KMS-11 (cell line): ENCODE data around the gene SPATA3.

Experiments
- H2AFZ ChIP-seq: fragments of 200-600 bp; sonication (generic); 2 replicates; pipeline ENCODE4 v1.6.1; 2016; ENCODE audit warnings: antibody characterized with exemption, mixed run types, low read depth
- H3K27ac ChIP-seq: fragments of 200-600 bp; sonication (generic); 2 replicates; pipeline ENCODE4 v1.6.1; 2016; ENCODE audit warnings: mild to moderate bottlenecking, mixed run types
- H3K27me3 ChIP-seq: fragments of 200-600 bp; sonication (generic); 2 replicates; pipeline ENCODE4 v1.6.1; 2017; ENCODE audit warnings: mild to moderate bottlenecking, low read depth, mixed run types, moderate library complexity; ENCODE audit not compliant: insufficient read depth
- H3K36me3 ChIP-seq: fragments of 200-600 bp; sonication (generic); 2 replicates; pipeline ENCODE4 v1.6.1; 2017; ENCODE audit warnings: mild to moderate bottlenecking, mixed run types; ENCODE audit not compliant: insufficient read depth
- H3K4me1 ChIP-seq: fragments of 200-600 bp; sonication (generic); 2 replicates; pipeline ENCODE4 v1.6.1; 2016; ENCODE audit warnings: mild to moderate bottlenecking, low read depth, mixed run types; ENCODE audit not compliant: poor library complexity, severe bottlenecking
- H3K4me2 ChIP-seq: fragments of 200-600 bp; sonication (generic); 2 replicates; pipeline ENCODE4 v1.7.0; 2016; ENCODE audit warnings: mild to moderate bottlenecking, mixed run types
- H3K4me3 ChIP-seq: fragments of 200-600 bp; sonication (generic); IDR thresholded peaks from 2 replicates; pipeline ENCODE4 v1.6.1; 2017; ENCODE audit warnings: low read depth, low read length, mixed read lengths; ENCODE audit not compliant: insufficient read depth
- H3K79me2 ChIP-seq: fragments of 200-600 bp; sonication (generic); 2 replicates; pipeline ENCODE4 v1.6.1; 2016; ENCODE audit warnings: low read depth, mixed run types; ENCODE audit not compliant: insufficient read depth
- H3K9ac ChIP-seq: fragments of 200-600 bp; sonication (generic); 2 replicates; pipeline ENCODE4 v1.6.1; 2016; ENCODE audit warnings: mild to moderate bottlenecking, mixed run types
- H4K20me1 ChIP-seq: fragments of 200-600 bp; sonication (generic); 2 replicates; pipeline ENCODE4 v1.6.1; 2016; ENCODE audit warnings: mild to moderate bottlenecking, mixed run types; ENCODE audit not compliant: insufficient read depth
- CTCF ChIP-seq: fragments of 200-600 bp; sonication (generic); conservative IDR thresholded peaks from 2 replicates; pipeline ENCODE4 v1.6.1; 2017; ENCODE audit warnings: low read depth, mild to moderate bottlenecking, antibody characterized with exemption, low read length, moderate library complexity, mixed read lengths

SPATA3 gene

GRCh38 chr2:231000211-231000904 lies 4.4 kb downstream of the SPATA3 start:
- Histone ChIP-seq H4K20me1 (no peaks in the 10 kb centered on the region), H3K9ac (no peak overlapping the region), H3K36me3 (no peaks in the 10 kb centered on the region), H3K4me3 (no peak overlapping the region), H3K4me2 (no peak overlapping the region), H3K79me2 (no peaks in the 10 kb centered on the region), H3K27ac (no peak overlapping the region), H3K4me1 (no peaks in the 10 kb centered on the region), H2AFZ (no peak overlapping the region), H3K27me3 (no peaks in the 10 kb centered on the region)
- TF ChIP-seq CTCF = no peak

GRCh38 chr2:231001036-231001435 lies 5.1 kb downstream of the SPATA3 start:
- Histone ChIP-seq H3K36me3 (no peaks in the 10 kb centered on the region), H4K20me1 (no peaks in the 10 kb centered on the region)

GRCh38 chr2:231001921-231002320 lies 6.0 kb downstream of the SPATA3 start:
- no peak overlapping the region for H3K4me2 ChIP-seq
- H4K20me1 ChIP-seq = no peaks in the 10 kb centered on the region
- TF ChIP-seq CTCF = no peak
- H3K9ac ChIP-seq = no peak overlapping the region
- H3K4me1 ChIP-seq = no peaks in the 10 kb centered on the region
- H3K36me3 ChIP-seq = no peaks in the 10 kb centered on the region
- H3K79me2 ChIP-seq = no peaks in the 10 kb centered on the region
- no peaks in the 10 kb centered on the region for H3K27me3 ChIP-seq
- H2AFZ ChIP-seq = no peak overlapping the region
- H3K4me3 ChIP-seq = no peak overlapping the region
- no peak overlapping the region for H3K27ac ChIP-seq

More at GRCh38 chr2:231001036-231001435, 5.1 kb downstream of the SPATA3 start:
- Histone ChIP-seq H2AFZ (no peak overlapping the region), H3K27me3 (no peaks in the 10 kb centered on the region), H3K27ac (no peak overlapping the region), H3K4me3 (no peak overlapping the region), H3K4me2 (no peak overlapping the region), H3K79me2 (no peaks in the 10 kb centered on the region), H3K9ac (no peak overlapping the region), H3K4me1 (no peaks in the 10 kb centered on the region)
- TF ChIP-seq CTCF = no peak

GRCh38 chr2:231002641-231003040 lies 6.7 kb downstream of the SPATA3 start:
- Histone ChIP-seq H3K9ac (no peak overlapping the region), H3K79me2 (no peaks in the 10 kb centered on the region), H3K4me1 (no peaks in the 10 kb centered on the region), H3K27ac (no peak overlapping the region), H3K36me3 (no peaks in the 10 kb centered on the region), H4K20me1 (no peaks in the 10 kb centered on the region), H3K27me3 (no peaks in the 10 kb centered on the region), H3K4me2 (no peak overlapping the region), H3K4me3 (no peak overlapping the region), H2AFZ (no peak overlapping the region)
- no peak for TF ChIP-seq CTCF
